ENCODE results near the gene KIF13A.

DNA sequence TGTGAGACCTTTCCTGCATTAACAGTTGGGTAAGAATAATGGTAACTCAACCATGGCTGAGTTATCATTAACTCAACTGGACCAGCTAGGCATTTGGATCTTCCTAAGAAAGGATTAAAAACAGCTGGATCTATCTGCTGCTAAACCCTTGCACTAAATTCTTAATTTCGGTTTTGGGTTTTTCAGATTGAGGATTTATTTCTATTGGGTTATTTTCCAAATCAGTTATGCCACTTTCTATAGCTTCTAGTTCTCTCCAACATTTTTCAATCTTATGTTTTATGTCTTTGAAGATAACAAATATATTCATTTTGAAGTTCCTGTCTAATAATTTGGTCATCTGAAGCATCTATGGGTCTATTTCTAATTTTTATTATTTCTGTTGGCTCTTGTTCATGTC lies 92.5 kb downstream of the KIF13A start:
- TF ChIP-seq POLR2A (IDR thresholded peaks at IDR 0.05; ENCODE audit: low read depth, low read length) (no peak), TAF1 (IDR thresholded peaks at IDR 0.05; ENCODE audit: borderline replicate concordance, low read depth, low read length) (no peak), POLR2AphosphoS5 (IDR thresholded peaks at IDR 0.05; ENCODE audit: low read depth, low read length) (no peak)

Data from GM12892 (cell line).